HG03064 (cell line): ENCODE data around the gene SSBP2.

Experiments
- ATAC-seq: cut with Tn5 transposase; IDR thresholded peaks from one replicate; pipeline ENCODE4 v1.9.1; 2021; ENCODE audit warnings: low read depth; ENCODE audit not compliant: unreplicated experiment

SSBP2 gene

DNA sequence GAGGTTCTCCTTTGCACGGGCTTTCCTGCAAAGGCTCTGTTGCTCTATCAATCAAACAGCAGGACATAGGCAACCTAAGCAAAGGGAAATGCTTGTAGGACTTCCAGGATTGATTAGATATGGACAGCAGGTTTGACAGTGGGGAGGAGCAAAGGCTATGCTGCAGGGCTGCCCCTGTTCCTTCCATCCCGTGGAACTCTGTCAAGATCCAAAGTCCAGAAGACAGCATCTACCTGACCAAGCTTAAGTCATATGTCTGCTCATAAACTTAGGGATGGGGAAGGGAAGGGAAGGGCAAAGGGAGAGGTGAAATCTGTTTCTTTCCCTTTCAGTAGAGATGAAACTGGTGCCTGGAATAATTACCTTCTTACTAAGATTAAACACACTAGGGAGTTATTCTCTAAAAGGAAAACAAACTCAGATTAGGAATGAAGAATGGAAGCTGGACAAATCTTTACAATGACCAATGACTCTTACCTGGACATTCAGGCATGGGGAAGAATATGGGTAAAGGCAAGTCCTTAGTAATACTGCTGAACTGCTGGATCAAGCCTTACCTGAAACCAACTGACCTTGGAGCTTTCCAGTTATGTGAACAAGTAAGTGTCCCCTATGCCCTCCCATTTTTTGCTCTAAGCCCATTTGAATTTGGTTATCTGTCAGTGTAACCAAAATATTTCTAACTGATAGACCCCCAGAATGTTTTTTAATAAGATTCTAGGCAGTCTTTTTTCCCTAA is 348.5 kb downstream of the SSBP2 start:
- ATAC-seq, result no peak

- no peak for ATAC-seq
These were observed 349.6 kb downstream of the SSBP2 start for GRCh38 chr5:81401266-81401665.

- ATAC-seq, result no peak
These were observed 350.5 kb downstream of the SSBP2 start for GRCh38 chr5:81400375-81400774.

- no peak for ATAC-seq
These were observed 352.2 kb downstream of the SSBP2 start for GRCh38 chr5:81398741-81399140.

- ATAC-seq, result no peak
These were observed 353.7 kb downstream of the SSBP2 start for GRCh38 chr5:81397176-81397575.

DNA sequence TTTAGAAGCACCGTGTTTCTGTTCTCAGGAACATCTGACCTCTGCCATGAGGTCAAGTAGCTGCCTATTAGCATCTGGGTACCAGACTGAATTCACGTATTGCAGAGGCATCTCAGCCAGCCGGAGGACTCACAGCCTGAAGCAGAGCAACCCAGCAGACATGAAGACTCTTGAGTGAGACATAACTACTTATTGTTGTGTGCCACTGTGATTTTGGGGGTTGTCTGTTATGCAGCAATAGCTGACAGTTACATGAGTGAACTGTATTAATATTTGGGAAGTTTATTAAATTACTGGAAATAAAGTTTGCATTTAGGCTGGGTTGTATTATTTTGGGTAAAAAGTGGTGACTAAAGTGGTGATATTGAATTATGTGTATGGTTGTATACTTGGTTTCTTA is 355.6 kb downstream of the SSBP2 start:
- no peak for ATAC-seq

GRCh38 chr5:81393783-81394718 is 356.8 kb downstream of the SSBP2 start, which contains the start of gene ACOT12:
TSS of gene ACOT12 (minus strand) at chr5:81394134. CDS start at chr5:81394114, 20 bp downstream.
- ATAC-seq, result no peak

- ATAC-seq, result no peak
These were observed 357.5 kb downstream of the SSBP2 start for GRCh38 chr5:81393430-81393782.

DNA sequence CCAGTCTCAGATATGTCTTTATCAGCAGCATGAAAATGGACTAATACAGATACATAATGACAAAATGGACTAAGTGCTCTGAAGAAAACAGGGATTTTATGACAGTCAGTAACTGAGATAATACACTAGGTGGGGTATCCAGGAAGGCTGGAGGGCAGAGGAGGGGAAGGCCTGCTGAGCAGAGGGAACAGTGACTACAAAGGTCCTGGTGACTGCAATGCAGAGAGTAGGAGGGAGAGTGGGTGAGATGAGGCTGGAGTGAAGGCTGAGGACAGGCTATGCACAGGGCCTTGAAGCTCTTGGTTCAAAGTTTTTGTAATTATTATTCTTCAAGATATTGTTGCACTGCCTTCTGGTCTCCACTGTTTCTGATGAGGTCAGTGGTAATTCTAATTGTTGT is 361.9 kb downstream of the SSBP2 start:
- ATAC-seq, result no peak

GRCh38 chr5:81388169-81388568 is 362.7 kb downstream of the SSBP2 start:
- no peak for ATAC-seq

- ATAC-seq, result no peak
These were observed 367.0 kb downstream of the SSBP2 start for GRCh38 chr5:81383867-81384266.

- ATAC-seq, result no peak
These were observed 379.5 kb downstream of the SSBP2 start for GRCh38 chr5:81371354-81371876.

GRCh38 chr5:81370912-81371311 is 380.0 kb downstream of the SSBP2 start:
- ATAC-seq, result no peak

DNA sequence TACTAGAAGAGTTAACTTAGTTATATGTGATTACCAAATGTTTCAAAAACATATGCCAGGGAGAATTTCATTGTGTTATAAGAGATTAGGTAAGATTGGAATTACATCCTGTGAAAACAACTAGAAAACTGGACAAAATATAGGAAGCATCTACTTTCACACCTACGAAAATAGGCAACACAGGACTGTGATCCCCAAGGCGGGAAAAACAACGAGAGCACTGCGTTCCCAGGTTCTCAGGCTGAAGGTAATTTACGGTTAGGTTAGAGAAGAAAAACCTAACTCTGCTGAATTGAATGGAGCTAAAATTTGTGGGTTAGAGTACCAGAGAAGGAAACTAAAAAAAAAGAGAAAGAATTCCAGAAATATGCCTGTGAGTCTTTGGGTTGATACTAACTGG is 385.4 kb downstream of the SSBP2 start:
- no peak for ATAC-seq

GRCh38 chr5:81363093-81363871 is 387.6 kb downstream of the SSBP2 start:
- ATAC-seq, result no peak
